Right cardiac atrium (tissue), 5 donors: Measurements from ENCODE around the gene LYZ. TPM values are rescaled to one million over a fixed set of nuclear protein-coding genes. Genes with fewer than 3 reads are reported as not detected.
A peak's percentile ranks its signal among the peaks of the same experiment; 100 is the strongest.

Source experiments
- ATAC-seq, 2 donors: fragments of 200-7000 bp; cut with Tn5 transposase; one replicate each; pipeline versions ENCODE4 v1.8.0 to v1.9.1; 2020; ENCODE audit warnings: moderate library complexity in 2 of 2, mild to moderate bottlenecking in 1 of 2
- DNase-seq, 3 donors: peaks; one replicate each; pipeline ENCODE4 v3.0.0-alpha.2; 2020
- H3K27ac ChIP-seq: one replicate; pipeline ENCODE4 v1.5.1; 2013; ENCODE audit warnings: mild to moderate bottlenecking, low read length, control low read depth, moderate library complexity
- H3K27me3 ChIP-seq: one replicate; pipeline ENCODE4 v1.6.1; 2013; ENCODE audit not compliant: control insufficient read depth, insufficient read depth
- H3K4me1 ChIP-seq: one replicate; pipeline ENCODE4 v1.6.1; 2013; ENCODE audit warnings: low read length; ENCODE audit not compliant: control insufficient read depth, insufficient read depth
- H3K4me3 ChIP-seq: one replicate; pipeline ENCODE4 v1.5.1; 2013; ENCODE audit warnings: low read length, control low read depth
- H3K9me3 ChIP-seq: one replicate; pipeline ENCODE4 v1.6.1; 2013; ENCODE audit warnings: low read length; ENCODE audit not compliant: control insufficient read depth
- WGBS: extraction: QIAGEN DNeasy Blood & Tissue Kit; methylation state at CpG from one replicate; pipeline ENCODE4 v1.1.7; 2013; 5-methylcytosine and 5-hydroxymethylcytosine counted together
- intact Hi-C, 4 donors: fragments of 100-400 bp; cut with DNase I; formaldehyde crosslinking; loops; one replicate each; pipeline versions ENCODE4 v1.11.0 to v1.14.0; 2022 to 2023
- polyA plus RNA-seq: library from polyadenylated mRNA; stranded (reverse); fragments of 200-250 nt; gene quantifications from one replicate; pipeline ENCODE4 v1.2.3, GENCODE V29; 2013
- total RNA-seq, 4 donors: library from RNA; stranded (reverse); fragmentation: NEBNext Ultra II Directional; extraction: Animal tissue kit (Norgen Biotek cat#: 25700); gene quantifications; one replicate each; pipeline ENCODE4 v1.2.1, GENCODE V29; 2021
- donor health status: healthy with polysubstance abuse.
- donor health status: DM: no; HTN: yes; CAD: no.
- donor health status: DM: no; HTN: no; CAD: no.
- donor health status: DM: no; HTN: yes; CAD: no; lungs with severe emphysema.
- donor health status: DM: yes; HTN: yes; CAD: no.

Gene LYZ
- total and polyA plus RNA-seq, 5 donors: 16.5 to 121 (median 48.4) TPM

GRCh38 chr12:69354556-69355187 is 6.5 kb downstream of the LYZ start:
- no peaks in the 10 kb centered on the region for H3K27me3 ChIP-seq
- DNase-seq (no peak), ATAC-seq (no peak)
- intact Hi-C loops: no loop called here
- H3K9me3 ChIP-seq: no peaks in the 10 kb centered on the region
- H3K27ac ChIP-seq: no peak overlapping the region
- H3K4me1 ChIP-seq: no peaks in the 10 kb centered on the region
- WGBS: 63% methylated on average over 1 of the region's 1 CpG
- H3K4me3 ChIP-seq: no peak overlapping the region

GRCh38 chr12:69355363-69356028 is 7.3 kb downstream of the LYZ start:
- intact Hi-C loops: no loop called here
- no peak for DNase-seq
- no peak overlapping the region for H3K27ac ChIP-seq
- no peaks in the 10 kb centered on the region for H3K4me1 ChIP-seq
- H3K9me3 ChIP-seq: no peaks in the 10 kb centered on the region
- ATAC-seq: no peak
- no peaks in the 10 kb centered on the region for H3K27me3 ChIP-seq
- 72% methylated on average over 2 of the region's 2 CpGs for WGBS
- no peak overlapping the region for H3K4me3 ChIP-seq

- intact Hi-C loops: no loop called here
Observed at GRCh38 chr12:69359531-69360347, 11.6 kb downstream of the LYZ start, which contains the start of gene YEATS4. TSS of gene YEATS4 (plus strand) at chr12:69359743. CDS start at chr12:69359973, 230 bp downstream.

GRCh38 chr12:69360348-69360672 is 12.1 kb downstream of the LYZ start:
- H3K27ac ChIP-seq: no peak overlapping the region
- WGBS: 10% methylated on average over 10 of the region's 10 CpGs

More at GRCh38 chr12:69359531-69360347, 11.6 kb downstream of the LYZ start, which contains the start of gene YEATS4:
- no peaks in the 10 kb centered on the region for H3K9me3 ChIP-seq
- ATAC-seq: peak; percentile 99
- peak; percentile 86 to 96 (median 94) for DNase-seq
- peak within 1 kb of the TSS; percentile 88 for H3K27ac ChIP-seq
- no peaks in the 10 kb centered on the region for H3K27me3 ChIP-seq
- under 1% methylated on average over 70 of the region's 70 CpGs for WGBS
- no peaks in the 10 kb centered on the region for H3K4me1 ChIP-seq
- peak within 1 kb of the TSS; percentile 79 for H3K4me3 ChIP-seq

GRCh38 chr12:69366796-69367195 is 18.6 kb downstream of the LYZ start:
- H3K4me3 ChIP-seq: no peak overlapping the region
- H3K27ac ChIP-seq: no peak overlapping the region
- no peaks in the 10 kb centered on the region for H3K4me1 ChIP-seq
- H3K9me3 ChIP-seq: no peaks in the 10 kb centered on the region
- DNase-seq (no peak), ATAC-seq (no peak)
- intact Hi-C loops: no loop called here
- 96% methylated on average over 5 of the region's 5 CpGs for WGBS
- H3K27me3 ChIP-seq: no peaks in the 10 kb centered on the region

More at GRCh38 chr12:69360348-69360672, 12.1 kb downstream of the LYZ start:
- no peak for ATAC-seq
- Histone ChIP-seq H3K4me3 (peak overlapping the region; percentile 79), H3K4me1 (no peaks in the 10 kb centered on the region), H3K9me3 (no peaks in the 10 kb centered on the region), H3K27me3 (no peaks in the 10 kb centered on the region)
- intact Hi-C loops: no loop called here
- DNase-seq: no peak

- ATAC-seq (no peak), DNase-seq (no peak)
- Histone ChIP-seq H3K27ac (no peak overlapping the region), H3K27me3 (no peaks in the 10 kb centered on the region), H3K4me3 (no peak overlapping the region), H3K4me1 (no peaks in the 10 kb centered on the region), H3K9me3 (no peaks in the 10 kb centered on the region)
- 93% methylated on average over 1 of the region's 1 CpG for WGBS
- intact Hi-C loops: no loop called here
Observed at GRCh38 chr12:69368171-69368570, 20.0 kb downstream of the LYZ start.

- intact Hi-C loops: loop anchor here in 3 of 4 donors (10.0 kb wide), 2 partner anchors 192 to 252 kb away; no protein-coding TSS in a partner anchor
- Histone ChIP-seq H3K4me3 (no peak overlapping the region), H3K27ac (no peak overlapping the region), H3K9me3 (no peaks in the 10 kb centered on the region), H3K27me3 (no peaks in the 10 kb centered on the region), H3K4me1 (no peaks in the 10 kb centered on the region)
- WGBS: 96% methylated on average over 1 of the region's 1 CpG
- no peak for ATAC-seq
- DNase-seq: no peak
Observed at GRCh38 chr12:69383074-69383473, 34.9 kb downstream of the LYZ start.

GRCh38 chr12:69385038-69385437 is 36.9 kb downstream of the LYZ start:
- DNase-seq (no peak), ATAC-seq (no peak)
- H3K4me1 ChIP-seq: no peaks in the 10 kb centered on the region
- H3K9me3 ChIP-seq: no peaks in the 10 kb centered on the region
- intact Hi-C loops: loop anchor here in 3 of 4 donors (10.0 kb wide), 2 partner anchors 190 to 250 kb away; no protein-coding TSS in a partner anchor
- no peak overlapping the region for H3K4me3 ChIP-seq
- WGBS: 84% methylated on average over 3 of the region's 3 CpGs
- no peaks in the 10 kb centered on the region for H3K27me3 ChIP-seq
- H3K27ac ChIP-seq: no peak overlapping the region

- intact Hi-C loops: loop anchor here in 3 of 4 donors (10.0 kb wide), 2 partner anchors 188 to 248 kb away; no protein-coding TSS in a partner anchor
- 94% methylated on average over 2 of the region's 2 CpGs for WGBS
- ATAC-seq (no peak), DNase-seq (no peak)
- H3K9me3 ChIP-seq: no peaks in the 10 kb centered on the region
- no peak overlapping the region for H3K27ac ChIP-seq
- H3K27me3 ChIP-seq: no peaks in the 10 kb centered on the region
- H3K4me1 ChIP-seq: no peaks in the 10 kb centered on the region
- H3K4me3 ChIP-seq: no peak overlapping the region
Observed at GRCh38 chr12:69386921-69387320, 38.7 kb downstream of the LYZ start.

- DNase-seq: no peak
- no peaks in the 10 kb centered on the region for H3K9me3 ChIP-seq
- no peaks in the 10 kb centered on the region for H3K27me3 ChIP-seq
- H3K4me1 ChIP-seq: no peaks in the 10 kb centered on the region
- intact Hi-C loops: loop anchor here in 3 of 4 donors (10.0 kb wide), 2 partner anchors 186 to 246 kb away; no protein-coding TSS in a partner anchor
- H3K4me3 ChIP-seq: no peak overlapping the region
- H3K27ac ChIP-seq: no peak overlapping the region
- no peak for ATAC-seq
- 90% methylated on average over 1 of the region's 1 CpG for WGBS
Observed at GRCh38 chr12:69388371-69388770, 40.2 kb downstream of the LYZ start.

- Histone ChIP-seq H3K27ac (no peak overlapping the region), H3K9me3 (no peaks in the 10 kb centered on the region), H3K27me3 (no peaks in the 10 kb centered on the region), H3K4me3 (no peak overlapping the region), H3K4me1 (no peaks in the 10 kb centered on the region)
- whole genome bisulfite sequencing: 49% methylated on average over 1 of the region's 1 CpG
- intact Hi-C loops: loop anchor here in 3 of 4 donors (10.0 kb wide), 2 partner anchors 185 to 245 kb away; no protein-coding TSS in a partner anchor
- ATAC-seq: no peak
- no peak for DNase-seq
Observed at GRCh38 chr12:69389831-69390230, 41.6 kb downstream of the LYZ start.
